Measurements from ENCODE around the gene NRIP1. TPM values are rescaled to one million over a fixed set of nuclear protein-coding genes. Genes with fewer than 3 reads are reported as not detected.

Gene NRIP1
- total and polyA plus RNA-seq, 10 of the 15 experiments (the other 5 are each of a cell fraction or from before 2014, with no cell fraction given) = 2.9 to 26.1 (median 9.3) TPM

- no peak for TF ChIP-seq NFYB (IDR thresholded peaks at IDR 0.05; ENCODE audit: insufficient read depth, low read depth, low read length)
- TF ChIP-seq TCF3 (IDR thresholded peaks at IDR 0.05; ENCODE audit: borderline replicate concordance, insufficient read depth, low read depth, low read length) = no peak
- no peak for TF ChIP-seq USF2 (IDR thresholded peaks at IDR 0.05; ENCODE audit: borderline replicate concordance, low read depth, low read length)
Observed at GRCh38 chr21:14995226-14995625, 69.6 kb downstream of the NRIP1 start (continued).

- DNase-seq (ENCODE audit: low read depth, low spot score) = no peak
- RAD21 ChIA-PET (ENCODE audit: unreplicated experiment) = no interaction called here
- no peak for FAIRE-seq
- H3K9ac ChIP-seq (ENCODE audit: control insufficient read depth, insufficient read depth, low read length) = no peak overlapping the region
- POLR2A ChIA-PET = no interaction called here
- H3K9me3 ChIP-seq (replicated peaks; ENCODE audit: control insufficient read depth, insufficient read depth, low read length) = no peaks in the 10 kb centered on the region
- TF ChIP-seq ZNF384 (IDR thresholded peaks at IDR 0.05; ENCODE audit: borderline replicate concordance, low read depth, low read length) (no peak), PAX5 (IDR thresholded peaks at IDR 0.05; ENCODE audit: borderline replicate concordance, low read depth, low read length) (no peak), ZNF592 (IDR thresholded peaks at IDR 0.05) (no peak), YBX1 (IDR thresholded peaks at IDR 0.05) (no peak), CHD2 (IDR thresholded peaks at IDR 0.05; ENCODE audit: borderline replicate concordance, low read depth, low read length) (no peak), HDAC2 (IDR thresholded peaks at IDR 0.05) (no peak), ATF3 (IDR thresholded peaks at IDR 0.05; ENCODE audit: borderline replicate concordance, extremely low read depth, low read depth, low read length) (no peak), EP300 (IDR thresholded peaks at IDR 0.05; ENCODE audit: borderline replicate concordance in 1 of 2, control insufficient read depth in 1 of 2, low read depth in 2 of 2, low read length in 2 of 2) (no peak), PAX8 (IDR thresholded peaks at IDR 0.05) (no peak), ZNF207 (IDR thresholded peaks at IDR 0.05; ENCODE audit: borderline replicate concordance) (no peak)
- H3K4me3 ChIP-seq = no peak overlapping the region
- CTCF ChIA-PET = interaction anchor here (1.1 kb wide), 1 partner anchor 10 kb away, joined by 3 read pairs; no protein-coding TSS in a partner anchor
- no peaks in the 10 kb centered on the region for H3K4me1 ChIP-seq (ENCODE audit: control insufficient read depth, insufficient read depth, low read length)
- no peak overlapping the region for H3K4me2 ChIP-seq (ENCODE audit: control insufficient read depth, insufficient read depth)
- 19% methylated on average over 2 of the region's 2 CpGs for WGBS (ENCODE audit: insufficient coverage, insufficient replicate concordance, low lambda C conversion rate, missing lambda C conversion rate)
- H3K36me3 ChIP-seq (ENCODE audit: control insufficient read depth in 2 of 2, insufficient read depth in 2 of 2, low read length in 1 of 2) = peaks cover 0 to 5% of the 10 kb centered on the region in 2 experiments; a peak in 1 of 4 replicates
- no peak overlapping the region for H2AFZ ChIP-seq (ENCODE audit: control insufficient read depth, low read depth, low read length)
- H4K20me1 ChIP-seq (ENCODE audit: control insufficient read depth, insufficient read depth) = no peaks in the 10 kb centered on the region; the same call in 1 of the 2 replicates
- in situ Hi-C loops (cut with MboI) = no loop called here
- no peak for ATAC-seq
- no peaks in the 10 kb centered on the region for H3K27me3 ChIP-seq (replicated peaks in 1 of 2; ENCODE audit: control insufficient read depth in 2 of 2, insufficient read depth in 2 of 2, low read length in 1 of 2)
- BruUV-seq (replicated peaks) = no TSS peak
- SMC1A ChIA-PET (ENCODE audit: uncharacterized antibody, unreplicated experiment) = interaction anchor here (1.0 kb wide), 1 partner anchor 10 kb away, joined by 4 read pairs; no protein-coding TSS in a partner anchor
- intact Hi-C loops (cut with micrococcal nuclease; ENCODE audit: unreplicated experiment) = no loop called here
- no peak overlapping the region for H3K27ac ChIP-seq (ENCODE audit: control insufficient read depth, insufficient read depth)
- no peaks in the 10 kb centered on the region for H3K79me2 ChIP-seq (ENCODE audit: control insufficient read depth, insufficient read depth, low read length)
Observed at GRCh38 chr21:14993115-14993514, 71.7 kb downstream of the NRIP1 start.

Data from GM12878 (cell line).